ENCODE measurements around the gene HAUS7.

Gene HAUS7

DNA sequence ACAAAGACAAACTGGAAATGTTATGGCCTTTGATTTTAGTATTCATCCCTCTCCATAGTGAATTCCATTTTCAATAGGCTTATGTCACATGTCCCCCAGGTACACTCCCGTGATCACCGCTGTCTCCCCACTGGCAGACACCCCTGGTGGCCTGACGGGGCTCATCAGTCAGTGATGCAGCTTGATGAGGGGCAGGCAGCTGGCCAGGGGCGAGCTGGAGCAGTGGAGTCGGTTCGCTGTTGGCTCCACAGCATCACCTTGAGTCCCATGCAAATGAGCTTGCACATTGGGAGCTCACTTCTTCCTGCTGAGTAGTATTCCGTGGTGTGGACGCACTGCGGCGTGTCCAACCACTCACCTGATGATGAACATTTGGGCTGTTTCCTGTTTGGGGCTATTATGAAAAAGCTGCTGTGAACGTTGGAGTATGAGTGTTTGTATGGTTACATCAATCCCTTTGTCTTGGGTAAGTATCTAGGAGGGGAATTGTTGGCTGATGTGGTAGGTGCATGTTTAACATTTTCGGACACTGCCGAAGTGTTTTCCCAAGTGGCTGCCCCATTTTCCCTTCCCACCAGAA, 29.7 kb downstream of the HAUS7 start:
- Histone ChIP-seq H3K4me1 (ENCODE audit: control insufficient read depth, insufficient read depth, low read length) (no peaks in the 10 kb centered on the region), H3K27ac (ENCODE audit: extremely low read depth, low read depth, low read length) (no peak overlapping the region), H3K4me3 (ENCODE audit: low read depth, low read length) (no peak overlapping the region), H3K36me3 (ENCODE audit: control insufficient read depth in 2 of 2, insufficient read depth in 1 of 2, low read length in 2 of 2) (no peaks in the 10 kb centered on the region), H3K9me3 (ENCODE audit: control insufficient read depth, insufficient read depth, low read depth, low read length) (no peaks in the 10 kb centered on the region)
- POLR2A ChIA-PET: interaction anchor here (0.5 kb wide), 1 partner anchor 283 kb away, joined by 4 read pairs; the partner anchor contains the start of gene BCAP31
- CTCF ChIA-PET: interaction anchor here (0.8 to 2.3 kb wide), 4 partner anchors 20 to 499 kb away, joined by 3 to 9 read pairs (median 4); no protein-coding TSS in a partner anchor
- TF ChIP-seq ZNF510 (tag by site-specific recombination; IDR thresholded peaks at IDR 0.05; ENCODE audit: insufficient replicate concordance): no peak
- 0 out of 2 replicates have a peak, but pooled peaks have one; percentile 16 for TF ChIP-seq ZNF140 (tag by site-specific recombination; IDR thresholded peaks at IDR 0.05)
- peak; percentile 3; the same call in 1 of the 2 replicates for TF ChIP-seq ZIC2 (tag by site-specific recombination; IDR thresholded peaks at IDR 0.05)

DNA sequence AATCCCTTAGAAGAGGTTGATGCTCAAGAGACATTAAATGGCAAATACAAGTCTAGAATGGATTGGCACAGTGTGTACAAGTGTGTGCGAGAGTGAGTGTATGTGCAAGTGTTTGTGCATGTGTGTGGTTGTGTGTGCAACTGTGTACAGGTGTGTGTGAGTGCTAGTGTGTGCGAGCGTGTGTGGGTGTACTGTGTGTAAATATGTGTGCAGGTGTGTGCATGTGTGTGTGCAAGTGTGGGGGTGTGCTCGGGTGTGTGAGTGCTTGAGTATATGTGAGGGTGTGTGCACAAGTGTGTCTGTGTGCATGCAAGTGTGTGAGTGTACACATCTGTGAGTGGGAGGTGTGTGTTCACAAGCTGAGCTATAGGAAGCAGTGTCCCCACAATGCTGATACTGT, 30.4 kb downstream of the HAUS7 start:
- no peak for TF ChIP-seq TRIM28 (IDR thresholded peaks at IDR 0.05; ENCODE audit: borderline replicate concordance, low read length)
- TF ChIP-seq ZFHX2 (tag by site-specific recombination; conservative IDR thresholded peaks at IDR 0.05): peak; percentile 30; the same call in 1 of the 2 replicates
- peak; percentile 2; the same call in 1 of the 2 replicates for TF ChIP-seq ZIC2 (tag by site-specific recombination; IDR thresholded peaks at IDR 0.05)
- TF ChIP-seq KLF7 (tag by site-specific recombination; IDR thresholded peaks at IDR 0.05; ENCODE audit: borderline replicate concordance): no peak
- TF ChIP-seq PRDM6 (tag by site-specific recombination; IDR thresholded peaks at IDR 0.05): no peak
- no peak for TF ChIP-seq ZNF660 (tag by site-specific recombination; IDR thresholded peaks at IDR 0.05)
- TF ChIP-seq ZSCAN4 (tag by site-specific recombination; IDR thresholded peaks at IDR 0.05): peak; percentile 41; the same call in 1 of the 2 replicates
- TF ChIP-seq, protein P1, sequence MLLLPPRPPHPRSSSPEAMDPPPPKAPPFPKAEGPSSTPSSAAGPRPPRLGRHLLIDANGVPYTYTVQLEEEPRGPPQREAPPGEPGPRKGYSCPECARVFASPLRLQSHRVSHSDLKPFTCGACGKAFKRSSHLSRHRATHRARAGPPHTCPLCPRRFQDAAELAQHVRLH (tag by site-specific recombination; IDR thresholded peaks at IDR 0.05): no peak
- TF ChIP-seq ZNF433 (tag by site-specific recombination; IDR thresholded peaks at IDR 0.05; ENCODE audit: low read depth): no peak
- H3K4me3 ChIP-seq (ENCODE audit: low read depth, low read length): no peak overlapping the region
- no peak overlapping the region for H3K27ac ChIP-seq (ENCODE audit: extremely low read depth, low read depth, low read length)
- no peaks in the 10 kb centered on the region for H3K36me3 ChIP-seq (ENCODE audit: control insufficient read depth in 2 of 2, insufficient read depth in 1 of 2, low read length in 2 of 2)
- ChIA-PET POLR2A (no interaction called here), CTCF (interaction anchor here (2.3 kb wide), 1 partner anchor 20 kb away, joined by 9 read pairs; no protein-coding TSS in a partner anchor)
- H3K9me3 ChIP-seq (ENCODE audit: control insufficient read depth, insufficient read depth, low read depth, low read length): no peaks in the 10 kb centered on the region
- no peaks in the 10 kb centered on the region for H3K4me1 ChIP-seq (ENCODE audit: control insufficient read depth, insufficient read depth, low read length)

- ChIA-PET CTCF (interaction anchor here (0.5 to 2.2 kb wide), 15 partner anchors 8 to 497 kb away, joined by 3 to 10 read pairs (median 4); no protein-coding TSS in a partner anchor), POLR2A (interaction anchor here (0.7 kb wide), 1 partner anchor 1588 kb away, joined by 7 read pairs; the partner anchor contains the start of gene FUNDC2)
- TF ChIP-seq ATF2 (tag by site-specific recombination; IDR thresholded peaks at IDR 0.05; ENCODE audit: low read depth): no peak
- peak; percentile 48 for TF ChIP-seq CTCF (tag by site-specific recombination; IDR thresholded peaks at IDR 0.05)
- no peak for TF ChIP-seq ZBTB7A (tag by site-specific recombination; IDR thresholded peaks at IDR 0.05; ENCODE audit: low read depth)
- TF ChIP-seq ZNF19 (tag by site-specific recombination; IDR thresholded peaks at IDR 0.05; ENCODE audit: low read depth): no peak
- no peak for TF ChIP-seq ZNF830 (tag by site-specific recombination; IDR thresholded peaks at IDR 0.05; ENCODE audit: low read depth)
- peak; percentile 51 for TF ChIP-seq ZNF654 (tag by site-specific recombination; IDR thresholded peaks at IDR 0.05; ENCODE audit: low read depth)
- no peak for TF ChIP-seq ZNF585B (tag by site-specific recombination; IDR thresholded peaks at IDR 0.05)
- TF ChIP-seq ZNF202 (tag by site-specific recombination; IDR thresholded peaks at IDR 0.05; ENCODE audit: borderline replicate concordance): no peak
- no peak for TF ChIP-seq PRDM1 (tag by site-specific recombination; IDR thresholded peaks at IDR 0.05)
- TF ChIP-seq, protein P2, sequence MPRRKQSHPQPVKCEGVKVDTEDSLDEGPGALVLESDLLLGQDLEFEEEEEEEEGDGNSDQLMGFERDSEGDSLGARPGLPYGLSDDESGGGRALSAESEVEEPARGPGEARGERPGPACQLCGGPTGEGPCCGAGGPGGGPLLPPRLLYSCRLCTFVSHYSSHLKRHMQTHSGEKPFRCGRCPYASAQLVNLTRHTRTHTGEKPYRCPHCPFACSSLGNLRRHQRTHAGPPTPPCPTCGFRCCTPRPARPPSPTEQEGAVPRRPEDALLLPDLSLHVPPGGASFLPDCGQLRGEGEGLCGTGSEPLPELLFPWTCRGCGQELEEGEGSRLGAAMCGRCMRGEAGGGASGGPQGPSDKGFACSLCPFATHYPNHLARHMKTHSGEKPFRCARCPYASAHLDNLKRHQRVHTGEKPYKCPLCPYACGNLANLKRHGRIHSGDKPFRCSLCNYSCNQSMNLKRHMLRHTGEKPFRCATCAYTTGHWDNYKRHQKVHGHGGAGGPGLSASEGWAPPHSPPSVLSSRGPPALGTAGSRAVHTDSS (tag by site-specific recombination; IDR thresholded peaks at IDR 0.05): peak; percentile 47; the same call in 1 of the 2 replicates
- TF ChIP-seq ZNF843 (tag by site-specific recombination; IDR thresholded peaks at IDR 0.05): no peak
Measured at GRCh38 chrX:153438532-153438931, 31.8 kb downstream of the HAUS7 start.

More at GRCh38 chrX:153438532-153438931, 31.8 kb downstream of the HAUS7 start:
- Histone ChIP-seq H3K9me3 (ENCODE audit: control insufficient read depth, insufficient read depth, low read depth, low read length) (no peaks in the 10 kb centered on the region), H3K4me3 (ENCODE audit: low read depth, low read length) (no peak overlapping the region), H3K36me3 (ENCODE audit: control insufficient read depth in 2 of 2, insufficient read depth in 1 of 2, low read length in 2 of 2) (no peaks in the 10 kb centered on the region), H3K4me1 (ENCODE audit: control insufficient read depth, insufficient read depth, low read length) (no peaks in the 10 kb centered on the region), H3K27ac (ENCODE audit: extremely low read depth, low read depth, low read length) (no peak overlapping the region)

Measured in HEK293 (cell line).